GM18867 (cell line): ENCODE data around the gene DUSP16.
"Not testable (repeated sequence)": the region's sequence is repeated elsewhere in the genome, so short reads cannot be mapped to it uniquely, and the experiment has no call there.

ENCODE experiments used
- ATAC-seq: cut with Tn5 transposase; IDR thresholded peaks from one replicate; pipeline ENCODE4 v1.9.1; 2021; ENCODE audit warnings: mild to moderate bottlenecking, moderate library complexity; ENCODE audit not compliant: unreplicated experiment

The DUSP16 gene

DNA sequence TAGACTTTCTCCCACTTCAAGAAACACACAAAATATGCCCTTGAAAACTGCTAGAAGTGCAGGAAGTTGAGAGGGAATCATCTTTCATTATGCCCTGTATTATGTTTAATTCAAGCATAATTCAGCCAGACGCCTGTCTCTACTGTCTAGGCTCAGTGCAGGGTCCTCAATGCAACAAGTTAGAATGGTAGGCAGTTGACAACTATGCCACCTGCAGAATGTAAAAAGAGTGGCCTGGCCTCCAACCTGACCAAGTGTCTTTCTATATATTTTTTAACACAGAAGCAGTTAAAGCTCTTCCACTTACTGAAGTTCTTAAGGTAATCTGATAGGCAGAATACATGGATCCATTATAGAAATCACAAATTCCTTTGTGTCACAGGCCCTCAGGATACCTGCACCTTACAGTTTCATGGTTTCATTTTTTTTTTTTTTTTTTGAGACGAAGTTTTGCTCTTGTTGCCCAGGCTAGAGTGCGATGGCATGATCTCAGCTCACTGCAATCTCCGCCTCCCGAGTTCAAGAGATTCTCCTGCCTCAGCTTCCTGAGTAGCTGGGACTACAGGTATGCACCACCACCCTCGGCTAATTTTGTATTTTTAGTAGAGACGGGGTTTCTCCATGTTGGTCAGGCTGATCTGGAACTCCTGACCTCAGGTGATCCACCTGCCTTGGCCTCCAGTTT lies 60.4 kb downstream of the DUSP16 start:
- ATAC-seq, result not testable (repeated sequence)

DNA sequence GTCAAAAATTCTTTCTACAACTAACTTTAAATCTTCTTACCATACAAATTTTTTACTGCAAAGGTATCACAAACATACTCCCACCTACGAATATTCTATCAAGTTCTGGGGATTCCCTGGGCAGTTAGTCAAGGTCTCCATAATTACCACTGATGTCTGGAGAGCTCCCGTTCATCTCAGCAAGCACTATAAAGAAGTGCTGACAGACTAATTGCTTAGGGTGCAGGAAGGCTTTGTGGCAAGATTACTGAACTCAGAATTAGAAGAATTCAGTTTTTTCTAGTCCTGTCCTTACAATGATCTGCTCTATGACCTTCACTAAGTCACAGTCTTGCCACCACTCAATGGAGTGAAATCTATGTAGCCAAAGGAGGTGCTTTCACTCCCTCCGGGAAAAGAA lies 61.5 kb downstream of the DUSP16 start:
- ATAC-seq, result no peak

DNA sequence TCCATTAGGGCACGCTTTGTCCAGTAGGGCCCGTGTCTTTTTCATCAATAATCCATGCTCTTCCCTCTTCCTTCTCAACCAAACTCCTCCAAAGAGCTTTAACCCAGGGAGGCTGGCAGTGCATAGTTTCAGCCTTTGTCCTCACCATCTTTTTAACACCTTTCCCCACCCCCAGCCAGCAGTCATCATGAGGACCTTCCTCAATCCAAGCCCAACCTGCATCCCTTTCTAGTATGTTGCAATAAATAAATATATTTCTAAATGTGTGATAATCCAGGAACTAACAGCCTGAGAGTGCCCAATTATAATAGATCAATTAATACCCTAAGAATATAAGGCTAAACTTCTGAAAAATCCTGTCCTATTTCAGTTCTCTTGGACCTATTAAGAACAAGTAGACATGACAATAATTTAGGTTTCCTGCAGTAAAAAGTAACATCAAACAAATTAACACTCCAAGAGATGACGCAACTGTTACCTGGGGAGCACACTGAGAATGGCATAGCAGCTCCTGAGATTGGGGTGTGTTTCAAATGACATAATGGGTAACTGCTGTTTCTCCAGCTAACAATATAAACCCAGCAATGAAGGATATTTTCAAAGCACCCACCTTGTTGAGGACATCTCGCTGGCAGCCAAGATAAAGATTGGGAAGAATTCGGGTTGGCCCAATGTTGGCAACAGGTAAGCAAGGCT lies 62.6 kb downstream of the DUSP16 start:
- ATAC-seq, result no peak

DNA sequence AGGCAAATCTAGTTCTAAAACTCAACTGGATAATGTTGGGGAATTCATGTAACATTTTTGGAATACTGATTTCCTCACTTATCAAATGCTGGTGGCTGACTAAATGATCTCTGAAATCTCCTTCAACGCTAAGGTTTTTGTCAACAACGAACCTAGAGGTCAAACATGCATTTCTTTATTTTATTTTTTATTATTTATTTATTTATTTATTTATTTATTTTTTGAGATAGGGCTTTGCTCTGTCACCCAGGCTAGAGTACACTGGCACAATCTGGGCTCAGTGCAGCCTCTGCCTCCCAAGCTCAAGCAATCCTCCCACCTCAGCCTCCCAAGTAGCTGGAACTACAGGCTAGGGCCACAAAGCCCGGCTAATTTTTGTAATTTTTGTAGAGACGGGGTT lies 64.5 kb downstream of the DUSP16 start:
- ATAC-seq, result no peak

DNA sequence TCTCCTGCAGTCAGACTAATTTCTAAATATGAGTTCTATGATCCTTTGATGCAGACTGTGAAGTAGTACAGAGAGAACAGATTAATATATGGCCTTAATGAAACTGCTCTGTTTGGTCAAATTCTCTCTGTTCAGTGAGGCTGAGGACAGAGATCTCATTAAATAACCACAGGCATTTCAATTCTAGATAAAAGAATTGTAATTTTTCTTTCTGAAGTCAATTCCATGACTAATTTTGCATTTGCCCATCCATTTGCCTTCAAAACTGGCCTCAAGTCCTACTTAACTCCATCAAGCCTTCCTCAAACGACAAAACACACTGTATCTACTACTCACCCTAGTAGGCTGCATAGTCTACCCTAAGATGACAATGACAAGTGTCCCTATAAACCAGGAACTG lies 67.1 kb downstream of the DUSP16 start:
- no peak for ATAC-seq

DNA sequence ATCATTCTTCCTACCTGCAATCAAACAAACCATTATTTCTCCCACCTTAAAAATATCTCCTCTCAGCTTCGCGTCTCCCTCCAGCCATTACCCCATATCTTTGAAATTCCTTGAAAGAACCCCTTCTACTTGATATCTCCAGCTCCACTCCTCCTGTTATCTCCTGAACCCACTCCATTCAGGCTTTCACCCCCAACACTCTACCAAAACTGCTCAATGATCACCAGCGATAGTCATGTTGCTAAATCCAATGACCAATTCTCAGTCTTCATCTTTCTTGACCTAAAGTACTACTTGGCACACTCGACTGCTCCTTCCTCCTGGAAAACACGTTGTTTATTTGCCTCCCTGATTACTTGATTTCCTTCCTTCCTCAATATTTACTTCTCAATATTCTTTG lies 70.1 kb downstream of the DUSP16 start:
- ATAC-seq, result no peak

DNA sequence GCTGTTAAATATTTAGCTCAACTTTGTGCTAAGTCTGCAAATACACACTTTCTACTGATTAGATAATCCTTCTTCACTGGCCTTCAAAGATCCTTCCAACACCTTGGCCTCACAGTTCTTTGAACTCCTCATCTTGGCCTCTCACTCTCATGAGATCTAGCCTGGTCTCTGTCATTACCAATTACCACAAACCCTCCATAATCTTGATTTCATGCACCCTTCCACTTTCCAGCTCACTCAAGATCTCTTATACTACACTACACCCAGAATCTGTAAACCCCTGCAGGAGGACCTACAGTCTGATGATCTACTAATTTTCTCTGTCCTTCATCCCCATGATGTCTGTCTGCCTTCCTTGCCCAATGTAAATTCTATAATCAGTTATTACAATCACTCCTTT lies 71.1 kb downstream of the DUSP16 start:
- ATAC-seq, result no peak

DNA sequence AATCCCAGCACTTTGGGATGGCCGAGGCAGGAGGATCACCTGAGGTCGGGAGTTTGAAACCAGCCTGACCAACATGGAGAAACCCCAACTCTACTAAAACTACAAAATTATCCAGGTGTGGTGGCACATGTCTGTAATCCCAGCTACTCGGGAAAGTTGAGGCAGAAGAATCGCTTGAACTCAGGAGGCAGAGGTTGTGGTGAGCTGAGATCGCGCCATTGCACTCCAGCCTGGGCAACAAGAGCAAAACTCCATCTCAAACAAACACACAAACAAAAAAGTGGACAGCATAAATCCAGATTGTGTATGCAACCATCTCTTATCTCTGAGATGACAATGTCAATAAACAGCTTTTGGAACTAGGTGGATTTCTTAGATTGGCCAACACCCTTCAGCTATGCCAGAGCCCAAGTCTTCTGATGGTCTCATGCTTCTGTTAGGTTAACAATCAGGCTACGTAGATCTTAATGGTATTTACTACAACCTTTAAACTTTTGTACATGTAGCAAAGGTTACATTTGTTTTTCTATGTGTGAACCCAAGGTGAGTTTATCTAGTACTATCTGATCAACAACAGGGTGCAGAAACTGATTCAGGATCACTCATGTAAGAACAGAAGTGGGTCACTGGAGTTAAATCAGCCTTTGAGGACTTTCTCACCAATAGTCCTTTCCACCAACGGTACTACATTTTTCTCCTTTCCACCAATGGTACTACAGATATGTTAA lies 73.7 kb downstream of the DUSP16 start:
- no peak for ATAC-seq

DNA sequence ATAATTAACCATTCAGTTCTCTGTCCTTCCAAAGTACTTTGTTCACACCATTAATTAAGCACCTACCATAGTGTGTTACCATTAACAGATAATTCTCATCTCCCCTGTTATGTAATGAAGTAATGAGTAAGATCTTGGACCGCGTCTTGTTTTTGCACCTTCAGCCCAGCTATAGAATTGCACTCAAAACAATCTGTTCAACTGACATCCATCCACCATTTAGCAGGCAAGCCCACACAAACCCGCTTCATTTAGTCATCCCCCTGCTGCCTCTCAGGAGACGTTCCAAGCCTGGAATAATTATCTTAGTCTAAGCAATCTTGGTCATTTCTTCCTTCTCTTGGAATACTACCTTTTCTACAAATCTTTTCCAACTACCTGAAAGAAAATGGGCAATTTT lies 74.4 kb downstream of the DUSP16 start:
- no peak for ATAC-seq

DNA sequence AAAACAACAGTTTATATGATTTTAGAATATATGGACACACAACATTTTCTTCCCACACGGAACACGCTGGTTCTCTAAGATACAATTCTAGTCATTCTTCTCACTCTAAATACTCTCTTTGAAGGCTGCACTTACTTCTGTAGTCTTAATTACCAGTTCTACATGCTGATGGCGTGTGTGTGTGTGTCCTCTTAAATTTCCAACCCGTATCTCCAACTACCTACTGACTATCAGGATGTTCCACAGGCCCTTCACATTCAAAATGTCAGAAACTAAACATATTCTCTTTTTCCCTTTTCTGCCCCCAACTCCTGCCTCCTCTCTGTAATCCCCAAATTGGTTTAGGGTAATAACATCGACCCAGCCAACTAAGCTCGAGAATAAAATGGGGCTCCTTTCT lies 75.2 kb downstream of the DUSP16 start:
- ATAC-seq, result no peak

DNA sequence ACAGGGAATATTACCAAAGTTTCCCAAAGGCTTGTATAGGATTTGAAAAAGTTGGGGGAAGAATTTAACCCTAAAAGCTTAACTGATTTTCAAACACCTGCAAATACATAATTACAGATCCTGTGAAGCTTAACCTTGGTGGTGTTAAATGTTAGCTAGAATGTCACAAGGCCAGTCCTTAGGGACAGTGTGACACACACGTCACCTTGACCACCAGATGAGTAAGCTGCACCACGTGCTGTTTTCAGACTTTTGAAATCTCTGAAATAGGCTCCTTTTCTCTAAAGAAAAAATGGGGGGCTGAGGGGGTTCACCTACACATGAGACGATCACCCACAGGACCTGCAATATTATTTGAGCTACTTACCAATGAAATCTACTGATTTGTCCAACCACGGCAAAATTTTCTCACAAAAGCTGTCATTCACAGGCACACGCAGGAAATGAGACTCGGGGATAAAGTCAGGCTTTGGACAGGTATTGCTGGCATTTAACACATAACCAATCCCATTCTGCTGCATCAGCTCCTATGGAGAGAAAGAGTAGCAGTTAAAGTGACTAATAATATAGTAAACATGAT lies 75.9 kb downstream of the DUSP16 start:
- ATAC-seq, result peak; percentile 80

DNA sequence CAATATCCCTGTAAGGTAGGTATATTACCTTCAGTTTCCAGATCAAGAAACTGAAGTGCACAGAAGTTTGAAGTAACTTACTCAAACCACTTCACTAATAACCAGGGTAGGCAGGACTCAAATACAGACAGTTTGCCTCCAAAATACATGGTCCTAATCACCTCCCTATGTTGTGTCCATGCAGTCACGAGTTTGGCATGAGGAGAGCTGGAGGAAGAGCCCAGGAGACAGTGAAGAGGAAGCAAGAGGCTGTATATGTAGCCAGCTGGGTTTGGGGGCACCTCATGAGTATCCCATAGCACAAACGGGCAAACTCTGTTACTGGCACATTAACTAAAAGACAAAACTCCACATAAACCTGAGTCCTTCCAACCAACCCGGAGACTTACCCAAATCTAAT lies 79.2 kb downstream of the DUSP16 start:
- ATAC-seq, result peak; percentile 1

DNA sequence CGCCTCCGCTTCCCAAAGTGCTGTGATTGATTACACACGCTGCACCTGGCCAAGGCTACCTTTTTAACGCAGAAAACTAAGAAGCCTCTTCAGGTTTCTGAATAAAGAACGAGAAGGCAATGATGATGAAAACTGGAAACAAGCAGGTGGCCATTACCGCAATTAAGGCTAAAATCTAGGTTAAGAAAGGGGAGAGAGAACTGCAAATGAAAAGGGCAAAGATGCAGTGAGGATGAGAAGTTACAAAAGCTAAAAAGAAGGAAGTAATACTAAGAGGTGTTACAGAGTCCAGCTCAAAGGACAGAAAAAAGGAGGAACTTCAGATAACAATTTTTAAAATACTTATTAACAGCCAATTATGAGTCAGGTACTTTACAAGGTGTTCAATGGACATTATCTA lies 79.7 kb downstream of the DUSP16 start:
- peak; percentile 62 for ATAC-seq

DNA sequence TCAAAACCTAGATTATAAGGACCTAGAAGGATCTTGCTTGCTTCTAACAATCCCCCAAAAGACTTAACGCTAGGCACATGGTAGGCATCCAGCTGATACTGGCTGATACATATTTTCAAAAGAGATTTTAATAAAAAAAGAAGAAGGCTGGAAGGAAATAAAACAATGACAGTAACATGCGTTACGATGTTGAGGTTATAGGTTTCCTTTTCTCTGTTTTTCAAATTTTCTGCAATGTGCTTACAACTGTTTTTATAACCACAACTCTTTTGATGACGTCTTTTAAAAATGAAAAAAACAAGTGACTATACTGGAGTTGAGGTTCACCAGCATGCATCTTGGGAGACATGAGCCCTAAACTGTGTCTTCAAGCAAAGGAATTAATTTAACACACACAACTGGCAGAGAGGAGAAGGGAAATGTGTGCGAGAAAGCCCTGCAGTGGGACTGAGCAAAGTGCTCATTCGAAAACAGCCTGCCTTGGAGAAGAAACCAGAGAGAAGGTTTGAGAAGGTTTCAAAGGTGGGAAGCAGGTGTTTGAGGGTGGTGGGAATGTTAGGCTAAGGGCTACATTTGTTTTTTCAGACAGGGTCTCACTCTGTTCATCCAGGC lies 80.4 kb downstream of the DUSP16 start:
- no peak for ATAC-seq

DNA sequence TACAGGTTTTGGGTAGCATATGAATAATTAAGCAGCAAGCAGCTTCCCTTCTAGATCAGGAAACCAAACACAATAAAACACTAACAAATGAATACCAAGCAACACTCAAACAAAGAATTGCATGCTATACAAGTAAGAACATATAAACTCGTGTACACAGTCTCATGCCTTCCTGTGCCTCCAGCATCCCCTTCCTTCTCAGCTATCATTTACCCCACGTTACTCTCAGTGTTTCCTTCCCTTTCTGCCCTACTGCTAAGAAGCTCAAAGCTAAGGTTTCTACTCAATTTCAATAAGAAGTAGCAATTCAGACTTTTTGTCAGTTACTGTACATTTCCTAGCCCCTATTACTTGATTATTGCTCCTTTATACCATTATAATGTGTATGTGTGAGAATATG lies 81.0 kb downstream of the DUSP16 start:
- ATAC-seq, result no peak

DNA sequence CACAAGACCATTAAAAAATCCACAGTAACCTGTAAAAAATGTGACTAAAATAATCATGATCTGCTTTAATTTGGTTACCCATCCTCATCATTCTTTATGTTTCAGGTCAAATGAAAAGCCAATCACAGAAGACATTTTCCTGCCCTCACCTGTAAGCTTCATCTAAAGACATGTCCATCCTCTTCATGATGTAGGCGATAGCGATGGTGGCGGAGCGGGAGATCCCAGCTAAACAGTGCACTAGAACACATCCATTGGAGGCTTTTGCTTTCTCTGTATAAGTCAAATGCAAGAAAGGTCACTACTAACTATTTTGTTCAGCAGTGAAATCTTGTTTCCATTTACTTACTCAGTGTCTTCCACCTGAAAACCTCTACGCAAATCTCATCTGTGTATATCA lies 82.6 kb downstream of the DUSP16 start:
- ATAC-seq, result no peak

DNA sequence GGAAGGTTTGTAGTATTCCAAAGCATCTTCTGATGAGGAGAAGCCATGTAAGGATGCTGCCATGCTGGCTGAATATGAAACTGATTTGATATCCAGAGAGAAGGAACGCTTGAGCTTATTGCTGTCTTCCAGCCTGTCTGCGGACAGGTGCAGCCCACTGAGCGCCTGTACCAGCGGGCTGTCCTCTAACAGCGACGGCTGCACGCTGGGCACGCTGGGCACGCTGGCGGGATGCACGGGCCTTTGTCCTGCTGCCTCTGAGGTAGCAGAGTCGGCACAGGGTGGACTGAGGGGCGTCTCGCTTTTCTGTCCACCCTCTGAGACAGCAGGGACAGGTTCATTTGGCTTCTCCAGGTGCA lies 85.2 kb downstream of the DUSP16 start:
- no peak for ATAC-seq

DNA sequence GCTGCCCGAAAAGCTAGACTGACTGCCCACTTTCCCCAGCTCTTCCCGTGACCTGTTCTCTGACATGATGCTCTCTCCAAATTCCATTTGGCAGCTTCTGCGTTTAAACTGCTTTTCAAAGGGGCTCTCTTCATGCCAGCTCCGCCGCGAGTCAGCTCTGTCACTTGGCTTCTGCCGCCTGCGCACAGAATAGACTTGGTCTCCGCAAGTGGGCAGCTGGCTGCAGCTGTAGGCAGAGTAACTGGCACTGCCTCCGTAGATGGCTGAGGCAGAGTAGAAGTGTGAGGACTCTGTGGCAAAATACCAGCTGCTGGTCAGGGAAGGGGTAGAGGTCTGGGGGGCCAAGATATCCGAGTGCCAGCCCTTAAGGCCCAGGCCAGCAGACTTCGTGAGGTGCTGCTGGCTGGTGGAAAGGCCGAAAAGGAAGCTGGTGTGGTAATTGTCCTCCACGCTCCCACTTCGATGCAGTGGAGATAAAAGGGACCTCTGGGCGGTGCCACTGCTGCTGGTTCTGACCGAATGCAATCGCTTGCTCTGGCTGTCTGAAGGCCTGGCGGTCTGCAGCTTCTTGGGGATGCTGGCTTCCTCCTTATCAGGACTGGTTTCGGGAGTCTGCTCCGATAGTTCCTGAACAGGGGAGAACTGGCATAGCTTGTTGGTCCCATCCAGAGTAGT lies 85.7 kb downstream of the DUSP16 start:
- no peak for ATAC-seq

DNA sequence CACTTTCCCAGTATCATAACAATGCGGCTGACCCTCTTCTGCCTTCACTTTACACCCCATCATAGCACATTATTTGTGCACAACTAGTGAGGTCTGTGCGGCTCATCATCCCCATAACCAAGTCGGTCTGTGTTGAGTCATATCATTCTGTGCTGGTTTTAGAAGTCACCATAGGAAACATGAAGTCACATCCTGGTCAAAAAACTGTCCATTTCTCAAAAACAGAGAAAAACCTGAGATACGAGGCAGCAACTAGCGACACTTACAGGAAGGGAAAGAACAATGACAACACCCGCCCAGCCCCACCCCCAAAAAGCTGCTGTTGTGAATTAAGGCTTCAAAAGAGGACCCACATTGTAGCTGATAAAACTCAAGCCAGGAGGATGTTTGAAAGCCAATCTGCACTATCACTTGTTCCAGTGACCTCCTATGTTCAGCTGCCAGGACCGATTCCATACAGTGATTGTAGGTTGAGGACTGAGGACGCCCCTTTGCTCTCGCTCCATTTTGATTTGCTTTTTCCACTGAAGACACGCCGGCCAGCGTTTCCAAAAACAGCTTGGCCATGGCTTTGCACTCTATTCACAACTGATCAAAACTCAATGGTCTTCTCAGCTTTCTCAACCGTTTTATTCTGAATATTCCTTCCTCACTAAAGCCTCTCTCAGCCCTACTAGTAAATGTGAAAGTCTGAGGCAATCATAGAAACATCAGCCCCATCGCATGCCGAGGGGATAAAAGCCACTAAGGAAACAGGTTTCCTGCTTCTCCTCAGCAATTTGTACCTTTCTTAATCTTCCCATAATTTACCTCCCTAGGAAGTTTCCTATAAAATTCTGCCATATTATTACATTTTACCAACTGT lies 87.5 kb downstream of the DUSP16 start:
- peak; percentile 95 for ATAC-seq

DNA sequence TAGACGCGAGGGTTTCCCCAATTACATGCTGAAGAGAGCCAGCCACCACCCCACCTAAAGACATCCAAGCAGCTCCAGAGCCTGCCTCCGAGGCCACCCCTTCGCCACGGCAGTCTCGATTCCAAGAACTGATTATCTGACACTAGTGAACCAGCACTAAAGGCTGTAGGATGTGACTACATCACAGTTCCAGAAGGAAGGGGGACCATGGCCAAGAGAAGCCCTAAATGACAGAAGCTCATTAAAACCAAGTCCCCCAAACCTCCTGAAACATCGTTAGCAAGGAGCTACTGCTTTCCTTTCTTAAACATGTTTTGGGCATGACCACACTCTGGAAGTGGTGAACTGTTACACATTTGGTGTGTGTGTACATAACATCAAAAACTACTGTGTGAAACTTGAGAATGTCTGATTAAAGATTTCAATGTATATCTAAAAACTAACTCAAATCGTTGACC lies 88.2 kb downstream of the DUSP16 start:
- ATAC-seq, result peak; percentile 13
